Stimulated activated CD4-positive, alpha-beta T cell treated with anti-CD3 and anti-CD28 coated beads, Interleukin-4, amount 100 ng/mL, for 4 hours (primary cell): ENCODE data around the gene DCBLD2.

Experiments
- DNase-seq, 2 experiments: peaks; one replicate each; pipeline ENCODE4 v3.0.0-alpha.2; 2020

Gene DCBLD2

DNA sequence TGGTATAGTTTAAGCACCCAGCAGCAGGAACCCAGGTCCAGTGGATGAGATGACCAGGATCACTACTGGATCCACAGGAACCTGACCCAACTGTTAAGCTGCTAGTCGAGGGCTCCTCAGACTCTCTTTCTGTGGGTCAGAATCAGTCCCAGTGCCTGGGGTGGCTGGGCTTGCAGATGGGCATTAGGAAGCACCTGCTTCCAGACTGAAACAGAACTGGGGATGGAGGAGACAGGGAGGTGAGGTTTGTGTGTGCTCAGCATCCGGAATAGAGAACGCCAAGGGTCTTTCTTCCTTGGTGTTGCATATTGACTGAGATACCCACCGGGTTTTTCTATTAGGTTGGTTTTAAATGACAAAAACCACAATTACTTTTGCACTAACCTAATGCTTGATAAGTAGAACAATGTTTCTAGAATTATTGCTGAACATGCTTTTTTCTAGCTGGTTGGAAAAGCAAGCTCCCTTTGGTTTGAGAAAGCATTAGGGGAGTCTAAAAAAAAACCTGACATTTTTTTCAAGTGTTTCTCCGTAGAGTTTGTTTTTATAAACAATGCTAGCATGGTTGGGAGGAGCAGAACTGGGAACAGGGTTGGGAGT is 137.6 kb downstream of the DCBLD2 start:
- no peak for DNase-seq

DNA sequence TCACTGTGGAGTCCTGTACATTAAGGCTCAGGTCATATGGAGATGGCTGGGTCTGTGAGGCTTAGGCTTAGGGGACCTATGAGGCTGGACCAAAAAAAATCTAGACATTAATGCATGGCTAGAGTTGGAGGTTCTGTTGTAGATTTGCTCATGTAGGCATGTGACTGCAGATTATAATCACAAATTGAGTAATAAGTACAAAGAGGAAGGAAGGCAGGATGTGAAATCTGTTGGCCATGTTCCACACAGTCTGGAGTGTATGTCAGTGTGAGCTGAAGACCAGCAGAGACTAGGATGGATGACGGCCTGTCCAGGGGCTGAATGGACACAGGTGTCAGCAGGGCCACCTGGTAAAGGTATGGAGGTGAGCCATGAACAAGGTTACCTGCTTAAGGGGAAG is 138.4 kb downstream of the DCBLD2 start, which contains the start of gene ST3GAL6:
Gene ST3GAL6 (plus strand): TSS at position 265 of the 400 bp plus-strand sequence. CDS start 5,101 bp downstream, outside the sequence.
- DNase-seq, result no peak

DNA sequence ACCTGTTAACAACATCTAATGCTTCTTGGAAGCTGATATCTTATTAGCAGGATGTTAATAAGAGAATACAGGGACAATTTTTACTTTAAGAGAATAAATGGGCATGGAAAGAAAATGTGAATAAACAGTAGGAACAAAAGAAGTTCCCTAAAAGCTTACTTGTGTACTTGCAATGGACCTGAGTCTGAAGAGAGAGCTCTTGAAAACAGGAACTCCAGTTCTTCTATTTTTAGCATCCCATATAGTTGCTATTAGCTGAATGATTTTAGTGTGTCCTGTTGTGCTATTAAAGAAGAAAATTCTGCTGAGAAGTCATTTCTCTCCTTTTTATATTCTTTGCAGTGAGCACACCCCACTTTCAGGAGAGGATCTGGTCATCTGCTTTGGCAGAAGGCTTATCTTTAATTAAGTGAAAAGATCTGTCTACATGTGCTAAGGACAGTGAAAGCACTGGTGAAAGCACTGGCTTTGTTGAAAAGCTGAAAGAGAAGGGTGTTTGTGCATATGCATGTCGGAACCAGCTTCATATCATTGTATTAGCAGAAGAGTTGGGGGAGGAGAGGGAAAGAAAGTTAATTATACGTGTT is 139.8 kb downstream of the DCBLD2 start:
- no peak for DNase-seq

DNA sequence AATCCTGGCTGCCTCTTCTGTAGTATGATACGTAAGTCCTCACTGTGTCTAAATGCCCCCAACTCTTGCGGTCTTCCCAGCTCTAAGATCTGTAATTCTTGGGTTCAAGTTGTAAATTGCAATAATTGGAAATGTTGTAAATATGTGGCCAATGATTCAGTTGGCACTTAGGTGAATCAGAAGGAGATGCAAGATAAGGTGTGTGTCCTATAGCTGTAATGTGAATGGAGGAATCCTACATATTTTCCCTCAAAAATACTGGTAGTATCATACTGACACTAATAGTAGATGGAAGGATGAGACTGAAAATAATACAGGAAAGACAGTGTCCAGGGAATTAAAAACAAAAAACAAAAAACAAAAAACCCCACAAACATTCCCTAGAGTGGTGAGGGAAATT is 141.9 kb downstream of the DCBLD2 start:
- no peak for DNase-seq

DNA sequence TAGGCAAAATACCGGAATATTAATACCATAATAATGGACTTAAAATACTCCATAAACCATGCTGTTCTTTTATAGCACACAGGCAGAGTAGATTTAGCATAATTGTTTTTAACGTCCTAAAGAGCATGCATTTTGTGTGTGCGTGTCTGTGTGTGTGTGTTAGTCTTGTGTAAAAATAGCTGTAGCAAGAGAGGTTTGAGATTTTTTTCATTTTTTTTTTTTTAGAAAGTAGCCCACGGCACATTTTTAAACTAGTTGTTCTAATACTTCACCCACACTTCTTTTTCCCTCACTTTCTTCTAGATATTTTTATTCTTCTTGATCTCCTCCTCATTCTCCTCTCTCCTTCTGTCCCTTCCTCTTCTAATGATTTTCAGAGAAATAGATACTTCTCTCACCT is 145.9 kb downstream of the DCBLD2 start:
- DNase-seq, result no peak

DNA sequence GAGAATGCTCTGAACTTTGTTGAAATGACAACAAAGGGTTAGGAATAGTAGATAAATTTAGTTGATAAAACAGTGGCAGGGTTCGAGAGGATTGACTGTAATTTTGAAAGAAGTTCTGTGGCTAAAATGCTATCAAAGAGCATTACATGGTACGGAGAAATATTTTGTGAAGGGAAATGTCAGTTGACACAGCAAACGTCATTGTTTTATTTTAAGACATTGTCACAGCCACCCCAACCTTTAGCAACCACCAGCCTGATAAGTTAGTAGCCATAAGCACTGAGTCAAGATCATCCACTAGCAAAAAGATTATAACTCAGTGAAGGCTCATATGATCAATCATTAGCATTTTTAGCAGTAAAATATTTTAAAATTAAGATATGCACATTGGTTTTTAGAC is 147.0 kb downstream of the DCBLD2 start:
- no peak for DNase-seq

DNA sequence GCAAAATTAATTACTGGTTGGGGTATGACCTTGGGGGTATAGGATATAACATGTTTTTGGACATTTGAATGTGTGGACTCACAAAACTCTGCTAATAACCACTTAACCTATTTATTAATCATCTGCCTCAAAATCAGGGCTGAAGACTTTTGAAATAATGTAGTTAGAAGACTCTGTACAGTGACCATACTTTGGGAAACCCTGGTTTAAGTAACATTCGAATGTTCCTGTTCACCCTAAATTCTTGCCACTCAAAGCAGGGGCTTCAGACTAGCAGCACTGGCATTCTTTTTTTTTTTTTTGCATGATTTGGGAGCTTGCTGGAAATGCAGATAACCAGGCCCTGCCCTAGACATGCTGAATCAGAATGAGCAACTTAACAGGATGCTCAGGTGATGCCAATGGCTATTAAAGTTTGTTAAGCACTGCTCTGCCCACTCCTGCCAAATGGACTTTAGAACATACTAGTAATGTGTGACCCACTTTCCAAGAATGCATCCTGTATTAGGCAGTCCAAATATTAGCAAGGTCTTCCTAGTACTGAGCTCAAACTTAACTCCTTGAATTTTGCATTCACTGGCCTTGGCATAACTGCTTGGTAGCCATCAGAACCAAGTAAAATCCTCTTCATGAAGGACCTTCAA is 151.1 kb downstream of the DCBLD2 start:
- DNase-seq, result no peak

DNA sequence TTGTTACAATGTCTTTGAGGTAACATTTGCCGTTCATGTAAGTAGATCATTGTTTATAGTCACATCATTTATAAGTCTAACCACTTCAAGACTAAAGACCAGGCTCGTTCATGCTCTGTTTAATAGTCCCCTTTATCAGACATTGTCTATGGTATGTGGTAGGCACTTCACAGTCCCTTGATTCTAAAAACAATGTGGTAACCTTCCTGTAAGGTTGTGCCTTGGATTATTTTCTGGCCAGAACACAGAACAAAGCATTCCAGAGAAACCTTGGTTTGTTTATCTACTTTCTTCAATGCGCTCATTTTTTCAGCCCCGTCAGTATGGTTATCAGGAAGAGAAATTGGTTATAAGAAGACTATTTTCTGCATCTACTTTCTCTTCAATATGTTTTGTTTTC is 154.6 kb downstream of the DCBLD2 start:
- DNase-seq, result no peak

DNA sequence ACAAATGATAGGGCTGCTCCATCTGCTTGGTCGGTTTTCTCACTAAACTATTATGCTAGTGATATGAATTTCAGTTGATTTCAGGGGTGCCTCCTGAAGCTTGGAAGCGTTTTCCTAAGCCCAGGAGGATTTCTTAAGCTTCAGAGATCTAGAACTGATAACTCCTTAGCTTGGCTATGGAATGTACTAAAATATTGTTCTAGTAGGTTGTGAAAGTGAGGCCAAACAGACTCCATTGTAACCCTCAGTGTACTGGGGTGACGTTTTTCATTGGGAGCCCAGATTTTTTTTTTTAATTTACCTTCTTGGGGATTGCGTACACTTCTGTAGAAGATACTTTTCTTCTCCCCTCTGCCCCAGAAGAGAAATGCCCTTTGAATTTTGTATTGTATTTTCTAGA is 155.4 kb downstream of the DCBLD2 start:
- DNase-seq, result no peak
